Measurements from ENCODE around the gene CFAP107. TPM values are rescaled to one million over a fixed set of nuclear protein-coding genes. Genes with fewer than 3 reads are reported as not detected.
"Not testable (repeated sequence)": the region's sequence is repeated elsewhere in the genome, so short reads cannot be mapped to it uniquely, and the experiment has no call there.

Gene CFAP107, protein sequence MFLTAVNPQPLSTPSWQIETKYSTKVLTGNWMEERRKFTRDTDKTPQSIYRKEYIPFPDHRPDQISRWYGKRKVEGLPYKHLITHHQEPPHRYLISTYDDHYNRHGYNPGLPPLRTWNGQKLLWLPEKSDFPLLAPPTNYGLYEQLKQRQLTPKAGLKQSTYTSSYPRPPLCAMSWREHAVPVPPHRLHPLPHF
- polyA plus RNA-seq (ENCODE audit: insufficient read length in 10 of 10): 1 to 10 TPM in 2 of 10 donors, under 1 TPM in 7, not detected in 1; 0.12 to 1.5 (median 0.52) TPM
- long read RNA-seq, donor 1: 0 reads
- long read RNA-seq, donor 2: 0 reads
- long read RNA-seq, donor 3: 0 reads
- long read RNA-seq, donor 4: 0 reads
- long read RNA-seq, donor 5: 0 reads
- long read RNA-seq, donor 6: 0 reads
- long read RNA-seq, donor 7: 0 reads
- long read RNA-seq, donor 8: 0 reads
- long read RNA-seq, donor 9: 0 reads

DNA sequence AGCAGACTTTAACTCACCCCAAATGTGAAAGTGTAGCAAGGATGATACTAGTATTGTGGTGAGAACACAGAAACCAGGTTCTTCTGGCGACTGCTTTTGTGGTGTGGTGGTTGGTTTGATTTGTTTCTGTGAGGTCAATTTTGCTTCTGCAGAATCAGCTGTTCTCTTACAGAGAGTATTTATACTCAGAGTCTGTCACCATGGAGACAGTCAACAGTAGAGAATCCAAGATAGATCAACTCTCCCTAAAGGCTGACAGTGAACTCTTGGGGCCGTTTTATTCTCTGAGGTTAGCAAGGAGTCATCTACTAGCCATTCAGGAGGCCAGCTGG, at the start of gene CFAP107:
Gene CFAP107 (plus strand): TSS at position 209 of the 332 bp plus-strand sequence. CDS start 231 bp downstream, outside the sequence.
- peak in 2 of 3 donors; percentile 3 to 8 for DNase-seq

DNA sequence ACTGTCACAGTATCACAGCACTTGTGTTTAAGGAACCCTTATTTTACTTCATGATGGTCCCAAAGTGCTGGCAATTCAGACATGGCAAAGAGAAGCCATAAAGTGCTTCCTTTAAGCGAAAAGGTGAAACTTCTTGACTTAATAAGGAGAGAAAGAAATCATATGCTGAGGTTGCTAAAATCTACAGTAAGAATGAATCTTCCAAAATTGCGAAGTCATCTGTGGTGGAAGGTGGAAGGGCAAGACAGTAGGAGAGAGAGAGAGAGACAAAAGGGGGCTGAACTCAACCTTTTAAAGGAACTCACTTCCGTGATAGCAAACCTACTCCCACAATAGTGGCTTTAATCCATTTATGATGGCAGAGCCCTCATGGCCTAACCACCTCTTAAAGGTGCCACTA, 49.3 kb upstream of the CFAP107 start:
- no peak for DNase-seq

DNA sequence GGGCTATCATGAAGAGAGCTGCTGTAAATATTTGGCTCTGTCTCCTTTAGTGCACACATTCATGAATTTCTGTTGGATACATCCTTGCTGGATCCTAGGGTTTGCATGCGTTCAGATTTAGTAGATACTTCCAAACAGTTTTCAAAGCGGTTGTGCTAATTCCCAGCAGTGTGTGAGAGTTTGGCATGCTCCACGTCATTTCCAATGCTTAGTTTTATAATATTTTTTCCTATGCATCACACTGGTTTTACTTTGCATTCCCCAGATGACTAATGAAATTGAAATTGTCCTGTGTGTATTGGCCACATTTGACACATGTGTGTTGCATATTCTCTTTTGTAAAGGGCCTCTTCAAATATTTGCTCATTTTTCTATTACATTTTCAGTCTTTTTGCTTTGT, 48.6 kb upstream of the CFAP107 start:
- DNase-seq: peak in 1 of 3 donors; percentile 62

DNA sequence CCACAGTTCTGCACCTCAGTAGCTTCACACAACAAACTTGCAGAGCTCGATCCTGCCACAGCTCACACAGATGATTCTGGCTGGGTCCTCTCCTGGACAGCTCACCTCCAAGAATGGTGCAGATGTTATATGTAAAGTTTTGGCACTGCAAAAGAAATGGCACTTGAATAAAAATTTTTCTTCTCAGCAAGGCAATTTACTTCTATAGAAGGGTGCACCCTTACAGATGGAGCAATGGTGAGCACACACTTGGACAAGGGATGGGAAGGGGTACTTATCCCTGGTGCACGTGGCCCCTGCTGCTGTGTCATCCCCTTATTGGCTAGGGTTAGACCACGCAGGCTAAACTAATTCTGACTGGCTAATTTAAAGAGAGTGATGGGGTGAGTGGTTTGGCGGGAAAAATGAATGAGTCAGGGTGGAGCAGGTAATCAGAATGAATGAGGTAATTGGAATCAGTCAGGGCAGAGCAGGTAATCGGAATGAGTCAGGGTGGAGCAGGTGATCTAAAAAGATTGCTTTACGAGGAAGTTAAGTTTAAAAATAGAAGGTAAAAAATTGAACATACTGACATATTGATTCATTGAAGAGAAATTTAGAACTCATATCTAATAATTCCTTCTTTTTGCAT, 42.1 kb upstream of the CFAP107 start:
- DNase-seq: no peak

DNA sequence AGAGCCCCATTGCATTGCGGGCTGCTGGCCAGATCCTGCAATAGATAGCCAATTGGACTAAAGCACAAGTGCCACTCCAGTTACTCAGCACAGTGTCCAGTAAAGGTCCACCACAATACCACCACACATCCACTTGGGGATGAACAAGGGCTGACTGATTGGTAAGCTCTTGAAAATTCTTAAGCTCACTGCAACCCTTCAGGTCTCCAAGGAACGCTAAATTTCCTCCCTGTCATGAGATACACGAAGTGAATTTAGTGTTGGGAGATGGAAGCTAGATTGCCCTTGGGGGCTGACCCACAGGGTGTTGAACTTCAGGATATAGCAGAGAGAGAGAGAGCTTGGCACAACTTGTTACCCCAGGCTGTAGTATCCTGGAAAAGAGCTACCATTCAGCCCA, 39.9 kb upstream of the CFAP107 start:
- DNase-seq: no peak

DNA sequence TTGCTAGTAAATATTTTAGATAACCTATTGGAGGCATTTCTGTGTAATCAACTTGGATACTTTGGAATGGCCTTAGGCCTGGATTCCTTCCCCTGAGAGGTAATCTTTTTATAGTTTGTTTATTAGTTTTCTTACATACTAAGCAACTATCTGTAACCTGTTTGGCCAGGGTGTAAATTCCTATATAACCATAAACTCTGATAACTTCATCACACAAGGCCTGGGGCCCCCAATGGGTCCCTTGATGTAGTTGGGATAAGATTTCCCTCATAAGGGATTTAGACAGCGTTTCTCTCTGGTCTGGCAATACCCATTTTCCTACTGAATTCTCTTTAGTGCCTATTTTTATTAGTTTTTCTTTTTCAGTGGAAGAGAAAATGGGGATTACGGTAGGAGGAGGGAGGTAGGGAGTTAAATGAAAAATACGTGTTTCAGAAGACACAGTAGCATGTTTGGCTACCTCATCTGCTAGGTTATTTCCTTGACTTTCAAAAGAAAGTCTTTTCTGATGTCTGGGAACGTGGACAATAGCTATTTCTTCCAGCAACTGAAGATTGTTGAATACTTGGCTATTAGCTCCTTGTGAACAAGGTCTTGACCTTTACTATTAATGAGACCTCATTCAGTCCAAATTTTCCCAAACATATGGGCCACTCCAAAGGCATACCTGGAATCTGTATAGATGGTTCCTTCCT, 37.5 kb upstream of the CFAP107 start:
- no peak for DNase-seq

DNA sequence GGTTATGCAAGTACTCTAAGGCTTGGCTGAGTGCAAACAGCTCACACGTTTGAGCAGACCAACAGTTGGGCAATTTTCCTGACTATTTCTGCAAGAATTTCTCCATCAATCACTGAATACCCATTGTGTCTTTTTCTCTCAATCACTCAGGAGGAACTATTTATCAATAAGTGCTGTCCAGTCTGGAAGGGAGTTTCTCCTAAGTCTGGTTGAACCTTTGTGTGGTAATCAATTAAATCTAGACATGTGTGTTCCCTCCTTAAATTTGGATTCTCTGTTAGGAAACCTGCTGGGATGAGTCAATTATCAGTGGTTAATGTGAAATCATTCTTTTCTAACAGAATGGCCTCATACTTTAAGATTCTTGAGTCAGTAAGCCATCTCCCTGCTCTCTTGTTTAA, 36.9 kb upstream of the CFAP107 start:
- DNase-seq: no peak

DNA sequence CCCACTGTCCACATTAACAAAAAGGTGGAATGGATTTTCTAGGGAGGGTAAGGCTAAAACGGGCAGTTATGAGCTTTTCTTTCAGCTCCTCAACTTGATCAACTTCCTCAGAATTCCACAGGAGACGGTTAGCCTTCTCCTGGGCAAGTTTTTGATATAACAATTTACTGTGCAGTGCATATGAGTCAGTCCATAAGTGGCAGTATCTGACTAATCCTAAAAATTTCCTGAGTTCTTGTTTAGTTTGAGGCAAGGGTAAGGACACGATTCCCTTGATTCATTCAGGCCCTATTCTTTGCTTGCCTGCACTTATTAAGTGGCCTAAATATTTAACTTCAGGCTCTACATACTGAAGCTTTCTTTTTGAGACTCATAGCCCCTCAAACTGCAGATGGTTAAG, 36.3 kb upstream of the CFAP107 start:
- peak in 1 of 3 donors; percentile 25 for DNase-seq

DNA sequence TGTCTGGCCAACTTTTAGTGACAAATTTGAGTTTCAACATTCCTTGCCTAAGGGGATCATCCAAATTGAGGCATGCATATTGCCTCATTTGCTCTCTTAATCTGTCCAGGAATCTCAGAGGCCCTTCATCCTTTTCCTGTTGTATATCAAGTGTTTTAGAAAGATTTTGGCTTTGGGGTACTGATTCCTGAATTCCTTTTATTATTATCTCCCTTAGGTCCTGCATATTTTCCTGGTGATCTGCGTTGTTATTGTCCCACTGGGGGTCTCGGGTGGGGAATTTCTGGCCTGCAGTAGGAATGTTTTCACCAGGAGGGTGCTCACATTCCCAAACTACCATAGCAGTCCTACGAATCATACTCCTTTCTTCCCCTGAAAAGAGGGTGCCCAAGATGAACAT, 34.5 kb upstream of the CFAP107 start:
- peak in 1 of 3 donors; percentile 44 for DNase-seq

DNA sequence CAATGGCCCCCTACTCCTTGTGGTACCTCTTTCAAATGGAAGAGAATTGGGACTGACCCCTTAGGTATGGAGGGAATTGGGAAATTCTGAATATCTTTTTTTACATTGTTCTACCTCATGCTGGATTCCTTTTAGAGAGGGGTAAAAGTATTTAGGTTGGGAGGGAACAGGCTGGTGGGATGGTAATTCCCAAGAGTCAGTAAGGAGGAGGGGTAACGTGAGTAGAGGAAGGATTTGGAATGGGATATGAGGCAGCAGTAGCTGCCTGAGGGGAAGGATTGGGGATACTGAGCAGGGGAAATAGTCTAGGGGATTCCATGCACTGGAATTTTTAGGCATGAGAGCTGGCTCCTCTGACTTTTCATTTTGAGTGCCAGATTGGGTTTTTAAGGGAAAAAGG, 33.9 kb upstream of the CFAP107 start:
- no peak for DNase-seq

DNA sequence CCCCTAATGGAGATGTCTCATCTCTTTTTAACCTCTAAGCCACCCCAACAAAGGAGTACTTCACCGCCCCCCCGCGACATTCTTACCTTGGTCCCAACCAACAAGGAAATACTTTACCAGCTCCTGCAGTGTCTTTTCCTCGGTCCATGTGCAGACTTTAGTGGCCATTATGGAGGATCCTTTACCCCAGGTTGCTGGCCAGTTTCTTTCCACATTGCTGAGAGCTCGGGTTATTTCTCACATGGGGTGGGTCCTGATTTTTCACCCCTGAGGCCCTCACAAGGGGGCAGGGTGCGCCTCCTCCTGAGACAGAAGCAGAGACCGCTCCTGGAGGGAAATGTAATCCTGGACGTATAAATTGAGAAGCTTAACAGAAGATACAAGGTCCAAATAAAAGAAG, 33.1 kb upstream of the CFAP107 start:
- DNase-seq: no peak

DNA sequence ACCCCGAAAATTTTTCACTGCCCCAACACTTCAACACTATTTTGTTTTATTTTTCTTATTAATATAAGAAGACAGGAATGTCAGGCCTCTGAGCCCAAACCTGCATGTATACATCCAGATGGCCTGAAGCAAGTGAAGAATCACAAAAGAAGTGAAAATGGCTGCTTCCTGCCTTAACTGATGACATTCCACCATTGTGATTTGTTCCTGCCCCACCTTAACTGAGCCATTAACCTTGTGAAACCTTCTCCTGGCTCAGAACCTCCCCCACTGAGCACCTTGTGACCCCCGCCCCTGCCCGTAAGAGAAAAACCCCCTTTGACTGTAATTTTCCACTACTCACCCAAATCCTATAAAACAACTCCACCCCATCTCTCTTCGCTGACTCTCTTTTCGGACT, 32.3 kb upstream of the CFAP107 start:
- not testable (repeated sequence) for DNase-seq

DNA sequence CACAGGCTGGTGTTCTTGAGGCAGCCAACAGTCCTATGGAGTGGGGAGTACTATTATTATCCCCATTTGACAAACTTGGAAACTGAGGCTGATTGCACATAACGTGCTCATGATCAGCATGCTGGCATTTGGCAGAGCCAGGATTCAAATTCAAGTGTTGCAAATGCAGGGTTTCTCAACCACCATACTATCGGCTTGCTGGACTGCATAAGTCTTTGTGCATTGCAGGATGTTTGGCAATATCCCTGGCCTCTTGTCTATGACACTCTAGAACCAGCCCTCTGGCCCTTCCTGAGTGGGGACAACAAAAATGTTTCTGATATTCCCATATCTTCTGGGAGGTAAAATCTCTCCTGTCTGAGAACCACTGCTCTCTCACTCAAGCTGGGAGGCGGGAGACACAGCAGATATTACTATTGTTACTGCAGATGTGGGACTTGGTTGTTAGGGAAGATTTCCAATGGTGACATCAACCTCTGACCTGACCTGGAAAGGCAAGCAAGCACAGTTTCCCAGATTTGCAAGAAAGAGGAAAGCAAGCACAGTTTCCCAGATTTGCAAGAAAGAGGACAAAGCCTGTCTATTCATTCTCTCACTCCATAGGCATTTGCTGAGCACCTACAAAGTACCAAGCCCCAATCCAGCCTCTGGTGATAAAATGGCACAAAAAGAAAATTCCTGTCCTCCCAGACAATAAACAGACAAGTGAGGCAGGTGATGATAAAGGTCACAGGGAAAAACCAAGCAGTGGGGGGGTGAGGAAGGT, 31.1 kb upstream of the CFAP107 start:
- DNase-seq: no peak

DNA sequence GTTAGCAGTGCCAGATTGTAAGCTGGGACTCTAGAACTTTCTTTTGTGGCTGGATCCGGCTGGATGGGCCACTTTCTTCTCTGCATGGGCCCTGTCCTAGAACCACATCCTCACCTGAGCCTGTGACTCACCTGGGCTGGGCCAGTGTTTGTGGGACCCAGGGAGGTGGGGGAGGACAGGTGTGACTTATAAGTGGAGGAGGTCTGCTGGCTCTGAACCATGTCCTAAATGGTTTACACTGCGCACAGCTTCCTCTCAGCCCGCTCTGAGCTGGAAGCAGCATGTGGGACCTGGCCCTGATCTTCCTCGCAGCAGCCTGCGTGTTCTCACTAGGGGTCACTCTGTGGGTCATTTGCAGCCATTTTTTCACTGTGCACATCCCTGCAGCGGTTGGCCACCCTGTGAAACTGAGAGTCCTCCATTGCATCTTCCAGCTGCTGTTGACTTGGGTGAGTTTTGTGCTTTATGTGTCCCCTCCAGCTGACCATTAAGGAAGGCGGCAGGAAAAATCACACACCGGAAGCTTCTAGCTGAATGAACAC, 30.0 kb upstream of the CFAP107 start, which contains the start of gene AADACL3:
Gene AADACL3 (plus strand): TSS at position 215 of the 542 bp plus-strand sequence. CDS start 67 bp downstream, at position 282.
- DNase-seq: no peak

DNA sequence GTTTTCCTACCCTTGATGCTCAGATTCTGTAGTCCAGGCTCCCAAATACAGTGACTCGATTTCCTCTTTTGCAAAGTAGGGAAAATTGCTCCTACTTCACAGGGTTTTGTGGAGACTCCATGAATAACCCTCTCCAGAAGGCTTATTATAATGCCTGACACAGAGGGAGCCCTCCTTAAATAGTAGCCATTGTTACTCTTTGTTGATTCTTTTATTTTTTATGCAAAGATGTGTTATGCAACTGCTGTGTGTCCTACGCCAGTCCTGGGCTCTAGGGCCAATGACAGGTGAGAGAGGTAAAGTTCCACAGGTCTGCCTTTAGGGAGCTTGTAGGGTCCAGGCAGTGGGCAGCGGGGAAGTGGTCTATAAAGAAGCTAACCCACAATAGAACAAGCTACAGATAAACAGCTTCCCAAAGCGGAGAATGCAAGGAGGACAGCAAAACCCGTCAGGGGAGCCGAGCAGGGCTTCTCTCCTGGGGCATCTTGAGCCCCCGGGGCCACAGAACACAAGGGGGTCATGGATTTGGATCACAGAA, 28.6 kb upstream of the CFAP107 start:
- no peak for DNase-seq

DNA sequence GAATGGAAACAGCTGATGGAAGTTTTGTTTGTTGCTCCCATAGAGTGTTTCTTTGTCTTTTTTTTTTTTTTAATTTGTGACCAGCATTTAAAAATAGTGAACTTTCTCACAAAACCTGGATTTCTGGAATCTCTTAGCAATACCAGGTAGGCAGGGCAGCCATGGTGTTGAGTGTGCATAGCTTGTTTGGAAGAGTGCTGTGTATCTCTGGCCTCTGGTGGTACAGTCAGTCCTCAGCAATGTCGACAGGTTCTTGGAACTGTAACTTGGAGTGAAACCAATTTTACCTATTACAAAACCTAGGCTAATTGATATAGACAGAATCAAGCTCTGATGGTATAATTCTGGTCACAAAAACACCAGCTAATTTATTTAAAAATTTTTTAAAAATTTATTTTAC, 23.4 kb upstream of the CFAP107 start:
- DNase-seq: no peak

DNA sequence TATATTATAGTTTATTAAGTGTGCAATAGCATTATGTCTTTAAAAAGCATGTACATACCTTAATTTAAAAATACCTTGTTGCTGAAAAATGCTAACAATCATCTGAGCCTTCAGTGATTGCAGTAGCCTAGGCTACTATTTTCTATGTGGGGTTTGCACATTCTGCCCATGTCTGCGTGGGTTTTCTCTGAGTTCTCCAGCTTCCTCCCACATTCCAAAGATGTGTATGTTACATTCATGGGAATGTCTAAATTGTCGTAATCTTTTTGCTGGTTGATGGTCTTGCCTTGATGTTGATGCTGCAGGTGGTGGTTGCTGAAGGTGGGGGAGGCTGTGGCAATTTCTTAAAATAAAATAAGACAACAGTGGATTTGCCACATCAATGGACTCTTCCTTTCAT, 17.6 kb upstream of the CFAP107 start:
- DNase-seq: no peak

DNA sequence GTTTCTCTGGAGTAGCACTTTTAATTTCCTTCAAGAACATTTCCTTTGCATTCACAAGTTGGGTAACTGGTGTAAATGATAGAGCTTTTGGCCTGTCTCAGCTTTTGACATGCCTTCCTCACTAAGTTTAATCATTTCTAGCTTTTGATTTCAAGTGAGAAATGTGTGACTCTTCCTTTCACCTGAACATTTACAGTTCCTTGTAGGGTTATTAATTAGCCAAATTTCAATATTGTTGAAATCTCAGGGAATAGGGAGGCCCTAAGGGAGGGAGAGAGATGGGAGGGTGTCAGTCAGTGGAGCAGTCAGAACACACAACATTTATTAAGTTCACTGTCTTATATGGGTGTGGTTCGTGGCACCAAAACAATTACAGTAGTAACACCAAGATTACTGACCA, 15.8 kb upstream of the CFAP107 start:
- DNase-seq: no peak

DNA sequence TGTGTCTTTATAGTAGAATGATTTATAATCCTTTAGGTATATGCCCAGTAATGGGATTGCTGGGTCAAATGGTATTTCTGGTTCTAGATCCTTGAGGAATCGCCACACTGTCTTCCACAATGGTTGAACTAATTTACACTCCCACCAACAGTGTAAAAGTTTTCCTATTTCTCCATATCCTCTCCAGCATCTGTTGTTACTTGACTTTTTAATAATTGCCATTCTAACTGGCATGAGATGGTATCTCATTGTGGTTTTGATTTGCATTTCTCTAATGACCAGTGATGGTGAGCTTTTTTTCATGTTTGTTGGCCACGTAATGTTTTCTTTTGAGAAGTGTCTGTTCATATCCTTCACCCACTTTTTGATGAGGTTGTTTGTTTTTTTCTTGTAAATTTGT, 14.9 kb upstream of the CFAP107 start:
- not testable (repeated sequence) for DNase-seq

DNA sequence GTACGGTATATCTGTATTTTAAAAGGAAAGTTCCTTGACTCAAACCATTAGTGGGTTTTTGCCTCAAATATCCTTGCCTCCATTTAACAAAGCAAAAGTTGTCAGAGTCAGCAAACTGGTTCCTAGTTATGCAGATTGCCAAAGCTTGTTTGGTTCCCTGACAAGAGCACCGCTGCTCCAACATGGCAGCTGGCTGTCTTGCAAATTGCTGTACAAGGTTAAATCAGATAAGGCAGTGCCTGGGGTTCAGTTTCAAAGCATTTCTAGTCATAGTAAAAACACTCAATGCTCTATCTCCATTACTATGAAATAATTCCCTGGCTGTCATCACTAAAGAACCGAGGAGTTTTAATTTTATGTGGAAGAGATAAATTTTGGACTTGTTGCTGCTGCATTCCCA, 11.3 kb upstream of the CFAP107 start:
- DNase-seq: no peak

DNA sequence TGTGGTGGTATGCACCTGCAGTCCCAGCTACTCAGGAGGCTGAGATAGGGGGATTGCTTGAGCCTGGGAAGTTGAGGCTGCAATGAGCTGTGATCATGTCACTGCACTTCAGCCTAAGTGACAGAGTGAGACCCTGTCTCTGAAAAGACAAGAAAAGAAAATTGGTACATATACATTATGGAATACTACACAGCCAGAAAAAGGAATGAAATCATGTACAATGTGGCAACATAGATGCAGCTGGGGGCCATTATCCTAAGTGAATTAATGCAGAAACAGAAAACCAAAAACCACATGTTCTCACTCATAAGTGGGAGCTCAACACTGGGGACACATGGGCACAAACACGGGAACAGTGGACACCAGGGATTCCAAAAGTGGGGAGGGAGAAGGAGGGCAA, 7.1 kb upstream of the CFAP107 start:
- no peak for DNase-seq

Data from muscle of back (tissue), 13 donors.